ENCODE data around the gene DHODH. TPM values are rescaled to one million over a fixed set of nuclear protein-coding genes. Genes with fewer than 3 reads are reported as not detected.
A peak's percentile ranks its signal among the peaks of the same experiment; 100 is the strongest.
"Not testable (repeated sequence)": the region's sequence is repeated elsewhere in the genome, so short reads cannot be mapped to it uniquely, and the experiment has no call there.

DHODH gene
- total RNA-seq, 1 donor from 2014 or later = 3.5 TPM

- not testable (repeated sequence) for DNase-seq (ENCODE audit: low read depth in 2 of 2)
Measured at GRCh38 chr16:72054254-72054847, 45.8 kb downstream of the DHODH start, which contains the start of gene HP. Gene HP, plus strand, starts transcription at chr16:72054505. Its CDS starts 148 bp downstream, at chr16:72054653.

- DNase-seq (ENCODE audit: low read depth in 2 of 2) = no peak
Measured at GRCh38 chr16:72055911-72056310, 47.4 kb downstream of the DHODH start.

- not testable (repeated sequence) for DNase-seq (ENCODE audit: low read depth in 2 of 2)
Measured at GRCh38 chr16:72057313-72057712, 48.8 kb downstream of the DHODH start.

- DNase-seq (ENCODE audit: low read depth in 2 of 2) = not testable (repeated sequence)
Measured at GRCh38 chr16:72059060-72059459, 50.5 kb downstream of the DHODH start.

GRCh38 chr16:72060405-72060804 is 51.9 kb downstream of the DHODH start:
- DNase-seq (ENCODE audit: low read depth in 2 of 2) = no peak

- no peak for DNase-seq (ENCODE audit: low read depth in 2 of 2)
Measured at GRCh38 chr16:72061564-72061963, 53.0 kb downstream of the DHODH start.

- no peak for DNase-seq (ENCODE audit: low read depth in 2 of 2)
Measured at GRCh38 chr16:72064361-72064894, 55.9 kb downstream of the DHODH start.

- DNase-seq (ENCODE audit: low read depth in 2 of 2) = peak; percentile 35 to 48
Measured at GRCh38 chr16:72066747-72067146, 58.2 kb downstream of the DHODH start.

- no peak for DNase-seq (ENCODE audit: low read depth in 2 of 2)
Measured at GRCh38 chr16:72068930-72069329, 60.4 kb downstream of the DHODH start.

- no peak for DNase-seq (ENCODE audit: low read depth in 2 of 2)
Measured at GRCh38 chr16:72072514-72073342, 64.2 kb downstream of the DHODH start.

- no peak for DNase-seq (ENCODE audit: low read depth in 2 of 2)
Measured at GRCh38 chr16:72073560-72074230, 65.2 kb downstream of the DHODH start.

GRCh38 chr16:72075067-72075466 is 66.5 kb downstream of the DHODH start:
- not testable (repeated sequence) for DNase-seq (ENCODE audit: low read depth in 2 of 2)

Other genes with a start within 250 kb of the DHODH start
- gene AP1G1, start 199.9 kb upstream of the DHODH start, total RNA-seq = 45.1 and 53.7 TPM in 2 replicates
- 12.3 and 18.7 TPM in 2 replicates for gene ATXN1L, start 162.8 kb upstream of the DHODH start, total RNA-seq
- 5.3 and 6.8 TPM in 2 replicates for gene ZNF821, start 124.6 kb upstream of the DHODH start, total RNA-seq
- gene IST1, start 113.2 kb upstream of the DHODH start, total RNA-seq = 118 and 153 TPM in 2 replicates
- under 0.01 TPM in 2 replicates for gene PKD1L3, start 8.3 kb upstream of the DHODH start, total RNA-seq
- gene HP, start 45.8 kb downstream of the DHODH start, total RNA-seq = not detected in 2 replicates
- gene HPR, start 54.5 kb downstream of the DHODH start, total RNA-seq = not detected in 2 replicates
- gene TXNL4B, start 84.9 kb downstream of the DHODH start, total RNA-seq = 4.9 and 6.4 TPM in 2 replicates
- gene DHX38, start 85.1 kb downstream of the DHODH start, total RNA-seq = 64.6 and 74.7 TPM in 2 replicates
- under 0.01 TPM in 2 replicates for gene PMFBP1, start 163.4 kb downstream of the DHODH start, total RNA-seq

All from dermis microvascular lymphatic vessel endothelial cell (primary cell).